ENCODE results near the gene MFSD6. TPM values are rescaled to one million over a fixed set of nuclear protein-coding genes. Genes with fewer than 3 reads are reported as not detected.

The MFSD6 gene
- total RNA-seq, 1 experiment from 2014 or later = 4.7 TPM

- no peak for TF ChIP-seq IRF2 (CRISPR knock-in tag; IDR thresholded peaks at IDR 0.05; ENCODE audit: borderline replicate concordance, low read depth)
- TF ChIP-seq CREB1 (CRISPR knock-in tag; IDR thresholded peaks at IDR 0.05) = no peak
- no peak for TF ChIP-seq MXD4 (CRISPR knock-in tag; IDR thresholded peaks at IDR 0.05; ENCODE audit: borderline replicate concordance)
- TF ChIP-seq, protein P1, sequence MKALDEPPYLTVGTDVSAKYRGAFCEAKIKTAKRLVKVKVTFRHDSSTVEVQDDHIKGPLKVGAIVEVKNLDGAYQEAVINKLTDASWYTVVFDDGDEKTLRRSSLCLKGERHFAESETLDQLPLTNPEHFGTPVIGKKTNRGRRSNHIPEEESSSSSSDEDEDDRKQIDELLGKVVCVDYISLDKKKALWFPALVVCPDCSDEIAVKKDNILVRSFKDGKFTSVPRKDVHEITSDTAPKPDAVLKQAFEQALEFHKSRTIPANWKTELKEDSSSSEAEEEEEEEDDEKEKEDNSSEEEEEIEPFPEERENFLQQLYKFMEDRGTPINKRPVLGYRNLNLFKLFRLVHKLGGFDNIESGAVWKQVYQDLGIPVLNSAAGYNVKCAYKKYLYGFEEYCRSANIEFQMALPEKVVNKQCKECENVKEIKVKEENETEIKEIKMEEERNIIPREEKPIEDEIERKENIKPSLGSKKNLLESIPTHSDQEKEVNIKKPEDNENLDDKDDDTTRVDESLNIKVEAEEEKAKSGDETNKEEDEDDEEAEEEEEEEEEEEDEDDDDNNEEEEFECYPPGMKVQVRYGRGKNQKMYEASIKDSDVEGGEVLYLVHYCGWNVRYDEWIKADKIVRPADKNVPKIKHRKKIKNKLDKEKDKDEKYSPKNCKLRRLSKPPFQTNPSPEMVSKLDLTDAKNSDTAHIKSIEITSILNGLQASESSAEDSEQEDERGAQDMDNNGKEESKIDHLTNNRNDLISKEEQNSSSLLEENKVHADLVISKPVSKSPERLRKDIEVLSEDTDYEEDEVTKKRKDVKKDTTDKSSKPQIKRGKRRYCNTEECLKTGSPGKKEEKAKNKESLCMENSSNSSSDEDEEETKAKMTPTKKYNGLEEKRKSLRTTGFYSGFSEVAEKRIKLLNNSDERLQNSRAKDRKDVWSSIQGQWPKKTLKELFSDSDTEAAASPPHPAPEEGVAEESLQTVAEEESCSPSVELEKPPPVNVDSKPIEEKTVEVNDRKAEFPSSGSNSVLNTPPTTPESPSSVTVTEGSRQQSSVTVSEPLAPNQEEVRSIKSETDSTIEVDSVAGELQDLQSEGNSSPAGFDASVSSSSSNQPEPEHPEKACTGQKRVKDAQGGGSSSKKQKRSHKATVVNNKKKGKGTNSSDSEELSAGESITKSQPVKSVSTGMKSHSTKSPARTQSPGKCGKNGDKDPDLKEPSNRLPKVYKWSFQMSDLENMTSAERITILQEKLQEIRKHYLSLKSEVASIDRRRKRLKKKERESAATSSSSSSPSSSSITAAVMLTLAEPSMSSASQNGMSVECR (CRISPR knock-in tag; IDR thresholded peaks at IDR 0.05; ENCODE audit: borderline replicate concordance) = no peak
- TF ChIP-seq TEAD1 (CRISPR knock-in tag; IDR thresholded peaks at IDR 0.05) = no peak
- no peak for TF ChIP-seq NFATC4 (CRISPR knock-in tag; IDR thresholded peaks at IDR 0.05)
- no peak for TF ChIP-seq ZNF512 (CRISPR knock-in tag; IDR thresholded peaks at IDR 0.05; ENCODE audit: borderline replicate concordance)
- no peak for TF ChIP-seq E2F1 (CRISPR knock-in tag; IDR thresholded peaks at IDR 0.05)
- no peak for TF ChIP-seq EMX1 (CRISPR knock-in tag; IDR thresholded peaks at IDR 0.05)
- TF ChIP-seq ZSCAN18 (CRISPR knock-in tag; IDR thresholded peaks at IDR 0.05) = no peak
- TF ChIP-seq ATF3 (CRISPR knock-in tag; conservative IDR thresholded peaks at IDR 0.05) = no peak
- TF ChIP-seq ZNF138 (CRISPR knock-in tag; conservative IDR thresholded peaks at IDR 0.05) = no peak
- no peak for TF ChIP-seq SMAD3 (CRISPR knock-in tag; IDR thresholded peaks at IDR 0.05; ENCODE audit: borderline replicate concordance)
- TF ChIP-seq GRHL2 (CRISPR knock-in tag; IDR thresholded peaks at IDR 0.05; ENCODE audit: insufficient replicate concordance, severe bottlenecking) = no peak
- no peak for TF ChIP-seq OVOL2 (CRISPR knock-in tag; IDR thresholded peaks at IDR 0.05; ENCODE audit: borderline replicate concordance)
- TF ChIP-seq USF1 (CRISPR knock-in tag; IDR thresholded peaks at IDR 0.05) = no peak
- no peak for TF ChIP-seq NR1H2 (CRISPR knock-in tag; IDR thresholded peaks at IDR 0.05)
- no peak for TF ChIP-seq SMAD4 (CRISPR knock-in tag; IDR thresholded peaks at IDR 0.05)
- TF ChIP-seq PREB (CRISPR knock-in tag; IDR thresholded peaks at IDR 0.05; ENCODE audit: borderline replicate concordance) = no peak
- H3K27ac Mint-ChIP-seq = no peak overlapping the region
- 0 out of 2 replicates have a peak overlapping the region, but pooled peaks have one; percentile 73 for H3K4me3 Mint-ChIP-seq
- ChIA-PET POLR2A (no interaction called here), CTCF (no interaction called here)
- no peaks in the 10 kb centered on the region for H3K9me3 Mint-ChIP-seq
- H3K36me3 Mint-ChIP-seq = no peaks in the 10 kb centered on the region
- H3K27me3 Mint-ChIP-seq (ENCODE audit: low read depth) = peaks cover 19% of the 10 kb centered on the region
- peaks cover 31% of the 10 kb centered on the region for H3K4me1 Mint-ChIP-seq
- DNase-seq (ENCODE audit: low spot score) (no peak), ATAC-seq (no peak)
Observed at GRCh38 chr2:190410166-190410565, 2.0 kb downstream of the MFSD6 start.
